SK-N-SH (cell line): ENCODE measurements around the gene UBA1. TPM values are rescaled to one million over a fixed set of nuclear protein-coding genes. Genes with fewer than 3 reads are reported as not detected.

Experiments used
- CTCF ChIA-PET: fragments of 300-600, 350-600 bp; formaldehyde crosslinking; extraction: SDS; loops from one replicate; lab custom pipeline; 2021; lab: Yijun Ruan, JAX
- POLR2A ChIA-PET: fragments of 350-600 bp; sonication (Branson Sonifier 250); formaldehyde crosslinking; extraction: SDS; loops from one replicate; lab custom pipeline; 2020; ENCODE audit warnings: antibody characterized with exemption, inconsistent platforms; lab: Yijun Ruan, JAX
- DNase-seq: peaks from one replicate; pipeline ENCODE4 v3.0.0; 2012
- H2AFZ ChIP-seq: fragments of 200-600 bp; sonication (generic); 2 replicates; pipeline ENCODE4 v1.8.1; 2016; ENCODE audit warnings: antibody characterized with exemption, mild to moderate bottlenecking, low read depth
- H3F3A ChIP-seq: fragments of 200-600 bp; sonication (generic); replicated peaks from 2 replicates; pipeline ENCODE3; 2016; ENCODE audit warnings: antibody characterized with exemption, mild to moderate bottlenecking; ENCODE audit not compliant: insufficient read depth
- H3K27ac ChIP-seq, 2 experiments: fragments of 200-500 bp in 1 of 2; fragments of 200-600 bp in 1 of 2; sonication (Bioruptor generic) in 1 of 2; sonication (generic), shearing (Covaris generic) in 1 of 2; 2 replicates each; pipeline versions ENCODE4 v1.5.1 to v1.6.1; 2014 to 2016; ENCODE audit warnings: low read depth in 2 of 2, inconsistent platforms in 1 of 2, low read length in 1 of 2, mild to moderate bottlenecking in 1 of 2, mixed read lengths in 1 of 2
- H3K27me3 ChIP-seq: fragments of 200-600 bp; sonication (generic), shearing (Covaris generic); 2 replicates; pipeline ENCODE4 v1.6.1; 2016; ENCODE audit warnings: mixed run types; ENCODE audit not compliant: insufficient read depth
- H3K36me3 ChIP-seq, 2 experiments: fragments of 200-500 bp in 1 of 2; fragments of 200-600 bp in 1 of 2; sonication (Bioruptor generic) in 1 of 2; sonication (generic) in 1 of 2; replicated peaks in 1 of 2; 2 replicates each; pipeline versions ENCODE3 to v1.5.1; 2014 to 2016; ENCODE audit warnings: low read length in 1 of 2, mild to moderate bottlenecking in 1 of 2; ENCODE audit not compliant: insufficient read depth in 2 of 2, control insufficient read depth in 1 of 2
- H3K4me1 ChIP-seq, 2 experiments: fragments of 200-500 bp in 1 of 2; fragments of 200-600 bp in 1 of 2; sonication (Bioruptor generic) in 1 of 2; sonication (generic), shearing (Covaris generic) in 1 of 2; 2 replicates each; pipeline versions ENCODE4 v1.5.1 to v1.6.1; 2014 to 2016; ENCODE audit warnings: low read depth in 1 of 2, low read length in 1 of 2, mixed run types in 1 of 2; ENCODE audit not compliant: insufficient read depth in 2 of 2, control insufficient read depth in 1 of 2
- H3K4me2 ChIP-seq: fragments of 200-600 bp; sonication (generic), shearing (Covaris generic); 2 replicates; pipeline ENCODE4 v1.6.1; 2017; ENCODE audit warnings: mixed run types
- H3K4me3 ChIP-seq, 2 experiments: fragments of 200-500 bp in 1 of 2; fragments of 200-600 bp in 1 of 2; sonication (Bioruptor generic) in 1 of 2; sonication (generic), shearing (Covaris generic) in 1 of 2; 2 replicates each; pipeline versions ENCODE4 v1.5.1 to v1.8.1; 2014 to 2016; ENCODE audit warnings: low read depth in 2 of 2, inconsistent platforms in 1 of 2, low read length in 1 of 2, mild to moderate bottlenecking in 1 of 2, mixed read lengths in 1 of 2, moderate library complexity in 1 of 2
- H3K79me2 ChIP-seq: fragments of 200-600 bp; sonication (generic); 2 replicates; pipeline ENCODE4 v1.8.1; 2017; ENCODE audit warnings: mild to moderate bottlenecking; ENCODE audit not compliant: insufficient read depth
- H3K9ac ChIP-seq: fragments of 200-600 bp; sonication (generic); 2 replicates; pipeline ENCODE4 v1.6.1; 2017; ENCODE audit warnings: mixed run types
- H3K9me2 ChIP-seq: fragments of 200-600 bp; sonication (generic); 2 replicates; pipeline ENCODE4 v1.6.1; 2017; ENCODE audit warnings: mixed run types
- H3K9me3 ChIP-seq: fragments of 200-600 bp; sonication (generic); 2 replicates; pipeline ENCODE4 v1.6.1; 2017; ENCODE audit warnings: mixed run types, mild to moderate bottlenecking, moderate library complexity
- H4K20me1 ChIP-seq: fragments of 200-600 bp; sonication (generic); 2 replicates; pipeline ENCODE4 v1.6.1; 2017; ENCODE audit warnings: mild to moderate bottlenecking, mixed run types; ENCODE audit not compliant: insufficient read depth
- EZH2phosphoT487 ChIP-seq: fragments of 200-600 bp; sonication (generic); IDR thresholded peaks from 2 replicates; pipeline ENCODE4 v1.6.1; 2017; ENCODE audit warnings: low read depth, mixed run types, mild to moderate bottlenecking, antibody characterized with exemption, moderate library complexity, borderline replicate concordance
- FOXM1 ChIP-seq: IDR thresholded peaks from 2 replicates; pipeline ENCODE4 v1.4.0; 2012; ENCODE audit warnings: low read depth, mild to moderate bottlenecking
- GABPA ChIP-seq: IDR thresholded peaks from 2 replicates; pipeline ENCODE4 v1.4.0; 2012; ENCODE audit warnings: low read depth, mild to moderate bottlenecking
- IRF3 ChIP-seq: fragments of 150-350 bp; IDR thresholded peaks from 2 replicates; pipeline ENCODE4 v1.6.1; 2016; ENCODE audit warnings: mild to moderate bottlenecking, low read depth, low read length
- MAX ChIP-seq: IDR thresholded peaks from 2 replicates; pipeline ENCODE4 v1.4.0; 2012; ENCODE audit warnings: low read depth
- MEF2A ChIP-seq: IDR thresholded peaks from 2 replicates; pipeline ENCODE4 v1.4.0; 2012; ENCODE audit warnings: low read depth, borderline replicate concordance
- NFIC ChIP-seq: IDR thresholded peaks from 2 replicates; pipeline ENCODE4 v1.4.0; 2012; ENCODE audit warnings: borderline replicate concordance
- NRF1 ChIP-seq: IDR thresholded peaks from 2 replicates; pipeline ENCODE4 v1.6.1; 2012; ENCODE audit warnings: low read depth, mild to moderate bottlenecking, low read length
- PBX3 ChIP-seq: IDR thresholded peaks from 2 replicates; pipeline ENCODE4; 2012
- POLR2AphosphoS5 ChIP-seq: IDR thresholded peaks from 2 replicates; pipeline ENCODE4 v1.6.1; 2012; ENCODE audit warnings: low read depth, low read length
- REST ChIP-seq: IDR thresholded peaks from 2 replicates; pipeline ENCODE4 v1.6.1; 2012; ENCODE audit warnings: mild to moderate bottlenecking, low read depth, low read length, moderate library complexity
- RFX5 ChIP-seq: IDR thresholded peaks from 2 replicates; pipeline ENCODE4 v1.6.1; 2012; ENCODE audit warnings: mild to moderate bottlenecking, improper control_type of control experiment, low read length
- SIN3A ChIP-seq: IDR thresholded peaks from 2 replicates; pipeline ENCODE4 v1.6.1; 2012; ENCODE audit warnings: low read depth, mild to moderate bottlenecking, low read length, moderate library complexity, borderline replicate concordance
- SMC3 ChIP-seq: IDR thresholded peaks from 2 replicates; pipeline ENCODE4 v1.6.1; 2012; ENCODE audit warnings: low read depth, low read length, improper control_type of control experiment
- TCF12 ChIP-seq: IDR thresholded peaks from 2 replicates; pipeline ENCODE4 v1.4.0; 2012
- TEAD4 ChIP-seq: IDR thresholded peaks from 2 replicates; pipeline ENCODE4 v1.4.0; 2012; ENCODE audit warnings: mild to moderate bottlenecking, borderline replicate concordance; ENCODE audit not compliant: insufficient read depth
- USF2 ChIP-seq: fragments of 150-350 bp; IDR thresholded peaks from 2 replicates; pipeline ENCODE4 v1.6.1; 2017; ENCODE audit warnings: antibody characterized with exemption, low read length, low read depth, borderline replicate concordance
- WGBS: methylation state at CpG from one replicate; pipeline ENCODE4 v1.1.6; 2017; ENCODE audit warnings: low lambda C conversion rate; 5-methylcytosine and 5-hydroxymethylcytosine counted together
- polyA plus RNA-seq, 3 experiments: library from polyadenylated mRNA; depleted of rRNA; stranded (reverse); fragments of >200 nt; gene quantifications; 2 replicates each; pipeline ENCODE4 v1.2.3, GENCODE V29; 2012

UBA1 gene
- polyA plus RNA-seq, 1 of the 3 experiments (the other 2 are of a cell fraction): 283 TPM

GRCh38 chrX:47217121-47217851 lies 23.7 kb downstream of the UBA1 start:
- H3K27ac ChIP-seq: peak overlapping the region; percentile 84 to 90
- H3K9me3 ChIP-seq: no peaks in the 10 kb centered on the region
- TF ChIP-seq MAX (peak; percentile 11; the same call in 1 of the 2 replicates), POLR2AphosphoS5 (peak; percentile 33; the same call in 1 of the 2 replicates), TCF12 (no peak)
- TF ChIP-seq, all 33 proteins: peak for 2
- peaks cover 40% of the 10 kb centered on the region for H3K79me2 ChIP-seq
- peaks cover 24% of the 10 kb centered on the region for H3F3A ChIP-seq
- H3K36me3 ChIP-seq: peaks cover 21 to 39% of the 10 kb centered on the region in 2 experiments
- POLR2A ChIA-PET: interaction anchor here (0.7 to 1.5 kb wide), 4 partner anchors 12 to 168 kb away, joined by 3 to 10 read pairs (median 4); partner anchors contain the start of gene USP11
- H3K9ac ChIP-seq: peak overlapping the region; percentile 65
- no peaks in the 10 kb centered on the region for H3K9me2 ChIP-seq
- peak overlapping the region; percentile 65 for H3K4me2 ChIP-seq
- CTCF ChIA-PET: no interaction called here
- no peaks in the 10 kb centered on the region for H3K27me3 ChIP-seq
- H2AFZ ChIP-seq: no peak overlapping the region
- peaks cover 7 to 30% of the 10 kb centered on the region in 2 experiments; a peak in 3 of 4 replicates for H3K4me1 ChIP-seq
- WGBS: 35% methylated on average over 11 of the region's 22 CpGs
- H4K20me1 ChIP-seq: peaks cover 43% of the 10 kb centered on the region
- peak overlapping the region; percentile 23; a peak in 3 of 4 replicates for H3K4me3 ChIP-seq
- peak; percentile 49 for DNase-seq

GRCh38 chrX:47217852-47218279 lies 24.2 kb downstream of the UBA1 start:
- peak overlapping the region; percentile 92 to 96 for H3K27ac ChIP-seq
- CTCF ChIA-PET: no interaction called here
- H4K20me1 ChIP-seq: peaks cover 47% of the 10 kb centered on the region
- TF ChIP-seq USF2: no peak
- TF ChIP-seq NRF1: peak; percentile 68; the same call in 1 of the 2 replicates
- no peak for TF ChIP-seq MEF2A
- peak; percentile 28; the same call in 1 of the 2 replicates for TF ChIP-seq SIN3A
- TF ChIP-seq NFIC: no peak
- no peak for TF ChIP-seq FOXM1
- no peak for TF ChIP-seq TEAD4
- no peak for TF ChIP-seq MAX
- peak; percentile 98 for TF ChIP-seq PBX3
- no peak for TF ChIP-seq GABPA
- no peak for TF ChIP-seq IRF3
- TF ChIP-seq SMC3: no peak
- TF ChIP-seq EZH2phosphoT487: no peak
- TF ChIP-seq RFX5: peak; percentile 18; the same call in 1 of the 2 replicates
- 0 out of 2 replicates have a peak, but pooled peaks have one; percentile 26 for TF ChIP-seq POLR2AphosphoS5
- TF ChIP-seq REST: no peak

More at GRCh38 chrX:47217852-47218279, 24.2 kb downstream of the UBA1 start:
- Histone ChIP-seq H3K79me2 (peaks cover 44% of the 10 kb centered on the region), H3K9ac (peak overlapping the region; percentile 95), H3F3A (peaks cover 24% of the 10 kb centered on the region), H3K27me3 (no peaks in the 10 kb centered on the region), H3K4me3 (peak overlapping the region; percentile 88 to 90), H3K9me3 (no peaks in the 10 kb centered on the region), H2AFZ (peak overlapping the region; percentile 84; the same call in 1 of the 2 replicates), H3K4me1 (peaks cover 7 to 29% of the 10 kb centered on the region in 2 experiments; a peak in 3 of 4 replicates), H3K4me2 (peak overlapping the region; percentile 98), H3K9me2 (no peaks in the 10 kb centered on the region), H3K36me3 (peaks cover 17 to 33% of the 10 kb centered on the region in 2 experiments)
- WGBS: under 1% methylated on average over 24 of the region's 31 CpGs
- POLR2A ChIA-PET: interaction anchor here (0.7 to 1.5 kb wide), 4 partner anchors 13 to 167 kb away, joined by 3 to 10 read pairs (median 4); partner anchors contain the start of gene USP11
- peak; percentile 95 for DNase-seq
